HG02678 (cell line): ENCODE measurements around the gene NXPH4.

Experiments
- ATAC-seq: cut with Tn5 transposase; IDR thresholded peaks from one replicate; pipeline ENCODE4 v1.9.1; 2021; ENCODE audit warnings: mild to moderate bottlenecking, moderate library complexity; ENCODE audit not compliant: unreplicated experiment

NXPH4 gene

DNA sequence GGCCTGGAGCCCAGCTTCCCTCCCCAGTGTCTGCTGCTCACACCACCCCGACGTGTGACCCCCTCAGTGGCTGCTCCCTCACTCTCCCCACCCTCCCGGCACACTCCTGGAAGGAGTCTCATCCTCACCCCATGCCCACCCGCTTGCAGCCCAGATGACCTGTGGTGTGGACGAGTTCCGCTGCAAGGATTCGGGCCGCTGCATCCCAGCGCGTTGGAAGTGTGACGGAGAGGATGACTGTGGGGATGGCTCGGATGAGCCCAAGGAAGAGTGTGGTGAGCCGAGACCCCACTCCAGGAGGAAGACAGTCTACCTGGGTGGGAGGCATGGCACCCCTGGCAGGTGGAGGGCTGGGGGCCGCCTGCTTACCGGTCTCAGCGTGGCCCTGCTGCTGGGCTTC lies 15.0 kb upstream of the NXPH4 start:
- no peak for ATAC-seq

DNA sequence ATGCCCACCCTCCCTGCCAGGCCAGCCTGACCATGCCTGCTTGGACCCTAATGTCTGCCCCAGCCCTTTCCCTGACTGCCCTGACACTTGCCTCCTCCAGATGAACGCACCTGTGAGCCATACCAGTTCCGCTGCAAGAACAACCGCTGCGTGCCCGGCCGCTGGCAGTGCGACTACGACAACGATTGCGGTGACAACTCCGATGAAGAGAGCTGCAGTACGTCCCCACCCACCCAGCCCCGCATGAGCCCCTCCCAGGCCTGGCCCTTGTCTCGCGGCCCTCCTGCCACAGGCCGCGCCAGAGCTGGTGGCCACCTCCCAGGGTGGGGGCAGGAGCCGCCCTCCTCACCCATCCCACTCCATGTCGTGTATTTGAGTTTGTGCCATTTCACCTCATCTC lies 14.3 kb upstream of the NXPH4 start:
- ATAC-seq, result no peak

DNA sequence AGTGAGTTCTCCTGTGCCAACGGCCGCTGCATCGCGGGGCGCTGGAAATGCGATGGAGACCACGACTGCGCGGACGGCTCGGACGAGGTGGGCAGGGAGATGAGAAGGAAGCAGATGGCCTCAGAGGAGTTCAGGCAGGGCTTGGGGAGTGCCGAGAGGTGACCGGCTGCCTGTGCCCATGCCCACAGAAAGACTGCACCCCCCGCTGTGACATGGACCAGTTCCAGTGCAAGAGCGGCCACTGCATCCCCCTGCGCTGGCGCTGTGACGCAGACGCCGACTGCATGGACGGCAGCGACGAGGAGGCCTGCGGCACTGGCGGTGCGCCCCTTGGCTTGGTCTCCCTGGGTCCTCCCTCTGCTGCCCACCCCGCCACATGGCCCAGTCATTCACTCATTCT lies 13.4 kb upstream of the NXPH4 start:
- no peak for ATAC-seq

- no peak for ATAC-seq
Observed at GRCh38 chr12:57203791-57204190, 12.8 kb upstream of the NXPH4 start.

GRCh38 chr12:57204454-57204853 lies 12.1 kb upstream of the NXPH4 start:
- no peak for ATAC-seq

DNA sequence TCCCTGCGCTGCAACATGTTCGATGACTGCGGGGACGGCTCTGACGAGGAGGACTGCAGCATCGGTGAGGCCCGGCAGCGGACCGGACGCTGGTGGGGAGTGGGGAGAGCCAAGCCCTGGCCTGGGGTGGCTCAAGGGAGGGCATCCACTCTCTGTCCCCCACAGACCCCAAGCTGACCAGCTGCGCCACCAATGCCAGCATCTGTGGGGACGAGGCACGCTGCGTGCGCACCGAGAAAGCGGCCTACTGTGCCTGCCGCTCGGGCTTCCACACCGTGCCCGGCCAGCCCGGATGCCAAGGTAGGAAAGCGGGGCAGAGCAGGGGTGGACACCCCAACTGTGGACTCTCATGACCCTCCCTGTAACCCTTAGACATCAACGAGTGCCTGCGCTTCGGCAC lies 11.4 kb upstream of the NXPH4 start:
- no peak for ATAC-seq

DNA sequence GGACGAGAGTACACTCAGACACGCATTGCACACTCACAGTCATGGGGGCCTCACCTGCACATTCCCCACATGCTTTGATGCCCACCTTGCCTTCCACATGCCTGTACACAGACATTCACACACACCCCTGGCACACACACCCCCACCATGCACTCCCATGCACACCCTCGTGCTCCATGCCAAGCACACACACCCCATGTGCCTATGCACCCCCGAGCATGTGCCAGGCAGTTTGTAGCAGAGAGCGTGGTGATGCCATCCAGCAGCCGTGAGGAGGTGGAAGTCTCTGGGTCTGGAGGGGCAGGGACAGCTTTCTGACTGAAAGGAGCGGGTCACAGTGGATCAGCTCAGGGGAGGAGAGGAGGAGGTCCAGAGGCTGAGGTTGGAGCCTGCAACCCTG lies 10.7 kb upstream of the NXPH4 start:
- no peak for ATAC-seq

DNA sequence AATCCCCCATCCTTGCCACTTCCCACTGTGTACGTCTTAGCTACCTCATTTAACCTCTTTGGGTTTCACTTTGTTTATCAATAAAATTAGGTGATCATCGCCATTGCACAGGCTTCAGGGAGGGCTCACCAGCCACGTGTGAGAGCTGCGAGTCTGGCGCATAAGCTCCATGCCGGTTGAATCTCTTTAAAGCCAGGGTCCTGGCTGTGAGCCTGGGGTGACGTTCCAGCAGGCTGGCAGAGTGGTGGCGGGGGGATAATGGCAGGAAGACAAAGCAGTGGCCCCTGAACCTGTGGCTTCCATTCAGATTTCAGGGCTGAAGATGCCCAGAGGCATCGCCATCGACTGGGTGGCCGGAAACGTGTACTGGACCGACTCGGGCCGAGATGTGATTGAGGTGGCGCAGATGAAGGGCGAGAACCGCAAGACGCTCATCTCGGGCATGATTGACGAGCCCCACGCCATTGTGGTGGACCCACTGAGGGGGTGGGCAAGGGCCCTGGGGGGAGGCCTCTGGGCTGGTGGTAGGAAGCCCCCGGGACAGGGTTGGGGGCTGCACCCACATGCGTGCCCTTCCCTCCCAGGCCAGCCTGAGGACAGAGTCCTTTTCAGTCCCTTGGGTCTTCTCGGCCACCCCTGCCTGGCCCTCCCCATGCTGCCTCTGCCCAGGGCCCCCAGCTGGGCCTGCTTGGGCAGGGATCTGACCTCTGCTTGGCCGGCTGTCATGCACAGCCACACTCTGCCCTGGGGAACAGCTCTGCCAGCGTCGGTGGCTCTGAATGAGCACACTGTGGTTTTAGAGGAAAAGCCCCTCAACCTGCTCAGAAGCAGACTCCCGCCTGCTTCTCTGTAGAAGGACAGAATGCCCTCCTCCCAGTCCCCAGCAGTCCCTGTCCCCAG lies 8.6 kb upstream of the NXPH4 start:
- ATAC-seq, result no peak

- ATAC-seq, result no peak
Observed at GRCh38 chr12:57208631-57209282, 7.8 kb upstream of the NXPH4 start.

DNA sequence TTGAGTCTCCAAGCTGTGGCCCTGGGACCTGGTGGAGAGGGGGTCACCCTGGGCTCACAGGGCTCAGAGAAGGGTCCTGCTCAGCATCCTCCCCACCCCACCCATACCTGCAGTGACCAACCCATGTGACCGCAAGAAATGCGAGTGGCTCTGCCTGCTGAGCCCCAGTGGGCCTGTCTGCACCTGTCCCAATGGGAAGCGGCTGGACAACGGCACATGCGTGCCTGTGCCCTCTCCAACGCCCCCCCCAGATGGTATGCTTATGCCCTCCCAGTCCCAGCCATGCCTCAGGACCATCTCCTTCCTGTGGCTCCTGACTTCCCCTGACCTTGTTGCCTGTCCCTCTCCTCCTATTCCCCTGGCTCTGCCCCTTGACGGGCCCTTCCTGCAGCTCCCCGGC lies 6.7 kb upstream of the NXPH4 start:
- ATAC-seq, result no peak

DNA sequence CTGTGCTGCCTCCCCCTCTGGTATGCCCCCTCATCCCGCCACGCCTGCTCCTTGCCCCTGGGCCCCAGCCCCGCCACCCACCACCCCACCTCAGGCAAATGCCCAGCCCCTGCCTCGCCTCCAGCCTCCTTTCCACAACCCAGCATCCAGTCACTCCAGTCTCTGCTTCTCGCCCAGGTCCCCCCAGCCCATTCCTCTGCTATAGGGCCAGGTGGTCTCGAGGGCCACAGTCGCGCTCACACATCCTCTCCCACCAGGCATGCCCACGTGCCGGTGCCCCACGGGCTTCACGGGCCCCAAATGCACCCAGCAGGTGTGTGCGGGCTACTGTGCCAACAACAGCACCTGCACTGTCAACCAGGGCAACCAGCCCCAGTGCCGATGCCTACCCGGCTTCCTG lies 6.1 kb upstream of the NXPH4 start:
- ATAC-seq, result no peak

- no peak for ATAC-seq
Observed at GRCh38 chr12:57210926-57211692, 5.5 kb upstream of the NXPH4 start.

DNA sequence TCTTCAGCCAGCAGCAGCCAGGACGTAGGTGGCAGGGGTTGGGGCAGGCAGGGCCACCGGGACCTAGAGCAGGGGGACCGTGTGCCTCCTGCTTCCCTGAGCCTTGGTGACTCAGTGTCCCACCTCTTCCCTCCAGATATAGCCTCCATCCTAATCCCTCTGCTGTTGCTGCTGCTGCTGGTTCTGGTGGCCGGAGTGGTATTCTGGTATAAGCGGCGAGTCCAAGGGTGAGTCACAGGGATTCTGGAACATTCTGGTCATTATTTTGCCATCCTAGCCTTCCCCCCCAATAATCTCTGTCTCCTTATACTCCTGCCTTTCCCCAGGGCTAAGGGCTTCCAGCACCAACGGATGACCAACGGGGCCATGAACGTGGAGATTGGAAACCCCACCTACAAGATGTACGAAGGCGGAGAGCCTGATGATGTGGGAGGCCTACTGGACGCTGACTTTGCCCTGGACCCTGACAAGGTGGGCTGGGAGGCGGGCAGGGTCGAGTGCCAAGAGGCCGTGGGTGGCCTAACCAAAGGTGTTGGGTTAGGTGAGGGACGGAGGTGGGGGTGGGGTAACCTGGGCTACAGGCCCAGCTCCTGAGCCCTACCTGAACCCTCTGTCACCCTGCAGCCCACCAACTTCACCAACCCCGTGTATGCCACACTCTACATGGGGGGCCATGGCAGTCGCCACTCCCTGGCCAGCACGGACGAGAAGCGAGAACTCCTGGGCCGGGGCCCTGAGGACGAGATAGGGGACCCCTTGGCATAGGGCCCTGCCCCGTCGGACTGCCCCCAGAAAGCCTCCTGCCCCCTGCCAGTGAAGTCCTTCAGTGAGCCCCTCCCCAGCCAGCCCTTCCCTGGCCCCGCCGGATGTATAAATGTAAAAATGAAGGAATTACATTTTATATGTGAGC lies 4.5 kb upstream of the NXPH4 start:
- no peak for ATAC-seq

- ATAC-seq, result no peak
Observed at GRCh38 chr12:57212701-57213057, 3.9 kb upstream of the NXPH4 start.

GRCh38 chr12:57213058-57213715 lies 3.4 kb upstream of the NXPH4 start:
- no peak for ATAC-seq

GRCh38 chr12:57213763-57214397 lies 2.7 kb upstream of the NXPH4 start:
- no peak for ATAC-seq

DNA sequence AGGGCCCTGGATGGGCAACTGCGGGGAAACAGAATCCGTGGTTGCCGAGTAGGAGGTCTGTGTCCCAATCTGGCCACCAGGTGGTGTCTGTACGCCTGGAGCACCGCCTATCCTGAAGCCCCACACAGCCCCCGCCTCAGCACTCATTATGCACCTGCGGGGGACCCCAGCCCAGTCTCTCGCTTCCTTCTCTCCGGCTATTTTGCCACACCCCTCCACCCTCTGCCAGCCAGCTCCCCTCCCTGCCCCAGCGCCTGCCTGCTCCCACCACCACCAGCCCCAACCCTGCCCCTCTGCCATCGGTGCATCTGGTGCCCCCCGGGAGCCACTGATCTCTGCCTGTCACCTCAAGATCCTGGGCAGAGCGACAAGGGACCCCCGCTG lies 2.2 kb upstream of the NXPH4 start:
- no peak for ATAC-seq

- no peak for ATAC-seq
Observed at GRCh38 chr12:57215065-57215464, 1.5 kb upstream of the NXPH4 start.

DNA sequence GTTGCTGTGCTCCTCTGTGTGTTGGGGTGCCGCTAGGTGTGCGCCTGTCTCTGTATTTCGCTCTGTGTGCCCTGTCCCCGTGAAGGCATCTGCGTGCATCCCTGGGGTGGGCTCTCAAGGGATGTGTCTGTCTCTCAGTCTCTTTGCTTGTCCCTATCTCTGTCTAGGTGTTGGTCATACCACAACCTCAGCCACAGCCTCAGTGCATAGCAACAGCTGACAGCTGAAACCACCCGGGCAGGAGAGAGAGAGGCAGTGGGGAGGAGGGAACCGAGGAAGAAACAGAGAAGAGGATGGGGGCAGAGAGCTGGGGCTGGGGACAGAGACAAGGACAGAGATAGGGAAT lies 953 bp upstream of the NXPH4 start:
- peak; percentile 47 for ATAC-seq
